ENCODE measurements around the gene SERPINB10.

DNA sequence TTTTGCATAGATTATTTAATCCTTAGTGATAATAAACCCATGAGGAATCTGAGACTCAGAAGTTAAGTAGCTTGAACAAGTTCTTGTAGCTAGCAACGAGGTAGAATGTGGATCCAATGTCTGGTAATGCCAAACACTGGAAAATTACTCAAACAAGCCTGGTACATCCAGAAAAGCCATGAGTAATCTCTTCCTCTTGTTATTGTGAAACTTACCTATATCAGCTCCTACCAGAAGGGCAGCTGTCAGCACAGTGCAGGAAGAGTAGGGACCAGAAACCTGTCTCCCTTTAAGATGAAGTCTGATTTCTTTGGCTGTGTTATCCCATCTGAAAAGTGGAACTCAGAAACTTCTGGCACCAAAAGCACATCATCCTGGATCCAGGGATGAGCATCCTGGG, 54.4 kb downstream of the SERPINB10 start:
- TF ChIP-seq PAX5 (IDR thresholded peaks at IDR 0.05; ENCODE audit: insufficient read depth, low read length, severe bottlenecking) (no peak), POLR2A (IDR thresholded peaks at IDR 0.05; ENCODE audit: low read depth, low read length) (no peak)

All from GM12891 (cell line).